ENCODE results near the gene SGK1.

Gene SGK1

DNA sequence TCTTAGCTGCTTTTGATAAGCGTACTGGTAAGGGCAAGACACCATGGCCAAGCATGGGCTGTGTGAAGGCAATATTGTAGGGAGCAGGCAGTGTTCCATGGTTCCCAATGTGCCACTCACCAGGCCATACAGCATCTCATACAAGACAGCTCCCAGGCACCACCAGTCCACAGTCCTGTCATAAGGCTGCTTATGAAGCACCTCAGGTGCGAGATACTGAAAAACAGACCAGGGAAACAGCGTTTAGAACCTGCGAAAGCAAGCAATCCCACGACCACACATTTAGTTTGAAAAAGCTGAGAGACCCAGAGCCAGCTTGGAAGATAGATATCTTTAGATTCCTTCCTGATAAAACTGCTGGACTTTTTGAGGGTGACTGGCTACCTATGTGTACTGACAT is 146.4 kb downstream of the SGK1 start:
- no peak for DNase-seq (ENCODE audit: low spot score)

DNA sequence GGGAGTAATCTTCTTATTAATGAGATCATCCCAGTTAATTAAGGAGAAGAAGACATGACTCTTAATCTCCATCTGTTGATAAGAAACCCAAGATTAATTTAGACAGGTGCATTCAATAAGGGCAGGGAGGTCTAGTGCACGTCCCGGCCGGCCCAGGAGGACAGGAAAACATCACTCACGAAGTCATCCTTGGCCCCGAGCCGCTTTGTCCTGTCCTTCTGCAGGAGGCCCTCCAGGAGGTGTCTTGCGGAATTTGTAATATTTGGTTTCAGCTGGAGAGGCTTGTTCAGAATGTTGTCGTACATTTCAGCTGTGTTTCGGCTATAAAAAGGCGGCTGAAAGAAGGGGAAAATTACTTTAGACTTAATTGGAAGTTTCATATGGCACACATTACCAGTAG is 147.1 kb downstream of the SGK1 start:
- no peak for DNase-seq (ENCODE audit: low spot score)

DNA sequence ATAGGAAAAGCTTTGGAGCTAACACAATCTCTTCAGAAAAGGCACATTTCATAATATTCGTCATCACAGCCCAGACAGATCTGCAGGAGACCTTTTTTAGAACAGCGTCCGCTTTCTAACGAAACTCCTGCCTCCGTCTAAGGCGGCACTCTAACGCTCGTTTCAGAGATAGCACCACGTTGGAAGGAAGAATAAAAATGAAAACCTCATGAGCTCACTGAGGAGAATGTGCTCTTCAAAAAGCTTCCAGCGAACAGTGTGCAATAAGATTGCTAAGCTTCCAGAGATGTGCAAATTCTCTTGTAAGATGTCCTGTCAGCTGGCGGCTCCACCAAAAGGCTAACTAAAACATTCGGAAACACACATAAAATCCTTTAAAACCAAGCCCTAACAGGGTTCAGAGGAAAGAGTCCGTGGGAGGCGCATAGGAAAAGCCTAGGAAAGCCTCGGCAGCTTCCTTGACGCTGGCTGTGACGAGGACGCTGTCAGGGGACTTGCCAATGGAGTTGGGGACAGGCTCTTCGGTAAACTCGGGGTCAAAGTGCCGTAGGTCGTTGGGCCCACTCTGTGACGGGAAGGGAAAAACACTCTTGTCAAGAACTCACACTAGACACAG is 147.9 kb downstream of the SGK1 start:
- no peak for DNase-seq (ENCODE audit: low spot score)

DNA sequence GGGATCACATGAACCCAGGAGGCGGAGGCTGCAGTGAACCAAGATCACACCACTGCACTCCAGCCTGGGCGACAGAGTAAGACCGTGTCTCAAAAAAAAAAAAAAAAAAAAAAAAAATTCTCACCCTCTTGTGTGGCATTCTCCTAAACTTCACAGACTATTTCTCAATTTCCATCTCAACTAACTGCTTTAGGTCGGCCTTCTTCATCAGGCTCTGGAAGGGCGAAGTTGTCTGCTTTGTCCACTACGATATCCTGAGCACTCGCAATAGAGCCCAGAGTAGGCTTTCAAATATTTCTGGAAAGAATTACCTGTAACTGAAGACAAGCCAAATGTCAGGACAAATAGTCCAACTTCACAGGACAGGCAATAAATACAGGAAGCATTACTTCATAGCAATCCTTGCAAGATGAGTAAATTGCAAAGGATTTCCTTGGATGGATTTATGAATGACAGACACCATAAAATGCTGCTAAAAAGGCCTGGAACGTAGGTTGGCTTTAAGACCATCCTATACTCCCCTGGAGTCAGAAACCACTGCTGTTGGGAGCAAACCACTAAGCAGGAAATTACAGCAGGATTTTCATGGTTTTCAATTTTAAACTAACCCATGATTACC is 149.2 kb downstream of the SGK1 start:
- no peak for DNase-seq (ENCODE audit: low spot score)

DNA sequence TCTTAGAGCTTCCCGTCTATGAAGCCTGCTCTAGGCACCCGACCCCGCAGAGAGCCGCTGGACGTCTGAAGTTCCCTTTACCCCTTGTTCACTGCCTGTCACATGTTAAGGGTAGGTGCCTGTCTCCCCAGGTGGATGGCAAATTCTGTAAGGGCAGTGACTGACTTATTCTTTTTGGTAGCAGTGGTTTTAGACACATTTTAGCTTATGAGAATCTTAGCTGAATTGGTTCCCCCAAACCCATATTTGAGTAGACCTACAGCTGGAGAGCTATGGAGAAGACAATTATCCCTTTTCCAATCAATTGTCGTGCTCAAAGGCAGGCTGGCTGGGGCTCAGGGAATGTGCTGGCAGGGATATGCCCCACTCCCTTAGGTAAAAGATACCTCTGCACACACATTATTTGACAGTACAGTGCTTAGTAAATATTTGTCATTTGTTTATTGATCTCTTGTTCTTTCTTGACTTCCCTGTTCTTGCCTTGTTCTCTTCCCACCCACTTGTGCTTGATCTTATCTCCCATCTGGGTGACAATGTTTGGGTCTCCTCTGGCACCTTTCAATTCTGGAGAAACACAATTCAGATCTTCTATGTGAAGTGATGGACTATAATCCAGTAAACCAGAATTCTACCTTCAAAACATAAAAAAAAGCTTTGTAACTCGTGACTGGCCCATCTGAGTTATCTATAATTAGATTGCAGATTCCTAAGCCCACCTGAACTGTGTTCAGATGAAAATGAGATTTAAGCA is 151.2 kb downstream of the SGK1 start:
- no peak for DNase-seq (ENCODE audit: low spot score)

DNA sequence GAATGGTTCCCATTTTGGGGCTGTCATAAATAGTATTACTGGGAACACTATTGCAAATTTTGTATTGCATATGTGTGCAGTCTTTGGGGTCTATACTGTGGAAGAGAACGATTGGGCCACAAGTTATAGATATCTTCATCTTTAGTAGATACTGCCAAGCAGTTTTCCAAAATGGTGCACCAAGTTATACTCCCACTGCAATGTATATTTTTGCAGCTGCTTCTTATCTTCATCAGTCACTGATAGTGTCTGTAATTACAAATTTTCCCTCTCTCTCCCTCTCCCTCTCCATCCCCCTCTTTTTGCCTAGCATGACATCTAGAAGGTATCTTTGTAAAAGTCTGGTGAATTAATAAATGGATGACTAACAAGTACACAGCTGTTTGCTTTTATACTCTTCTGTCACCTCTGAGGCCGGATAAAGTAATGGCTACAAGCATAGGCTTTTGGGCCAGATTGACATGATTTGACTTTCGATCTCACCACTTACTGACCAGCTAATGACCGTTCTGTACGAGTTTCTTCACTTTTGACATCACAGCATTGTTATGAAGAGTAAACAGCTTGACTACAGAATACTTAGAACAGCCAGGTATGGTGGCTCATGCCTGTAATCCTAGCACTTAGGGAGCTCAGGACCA is 152.2 kb downstream of the SGK1 start:
- DNase-seq (ENCODE audit: low spot score), result no peak

DNA sequence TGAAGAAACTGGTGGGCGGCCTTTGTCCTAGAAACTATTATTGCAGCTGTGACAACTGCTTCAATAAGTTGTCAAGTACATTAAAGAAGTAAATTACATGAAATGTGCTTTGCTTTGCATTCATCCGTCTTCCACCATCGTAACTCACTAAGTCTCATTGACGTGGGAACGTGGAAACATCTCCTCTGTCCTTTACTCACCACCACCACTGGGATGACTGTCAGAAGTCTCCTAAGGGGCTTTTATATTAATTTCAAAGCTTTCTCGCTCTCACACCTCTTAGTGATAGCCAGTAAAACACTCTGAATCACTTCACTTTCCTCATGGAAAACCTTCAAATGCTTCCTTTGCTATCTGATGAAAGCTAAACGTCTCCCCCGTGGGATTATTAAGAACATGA is 153.6 kb downstream of the SGK1 start:
- DNase-seq (ENCODE audit: low spot score), result no peak

DNA sequence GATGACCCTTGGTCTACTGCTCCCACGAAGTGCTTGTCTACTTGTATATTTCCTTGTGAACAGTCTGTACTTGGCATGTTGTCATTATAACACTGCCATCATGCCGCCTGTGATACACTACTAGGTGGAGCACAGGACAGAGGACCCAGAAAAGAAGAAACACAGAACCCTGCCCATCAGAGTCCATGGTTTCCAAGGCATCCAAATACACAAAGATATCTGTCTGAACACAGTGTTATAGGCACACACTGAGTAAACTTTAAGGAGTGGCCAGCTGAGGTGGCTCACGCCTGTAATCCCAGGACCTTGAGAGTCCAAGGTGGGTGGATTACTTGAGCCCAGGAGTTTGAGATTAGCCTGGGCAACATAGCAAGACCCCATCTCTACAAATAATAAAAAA is 155.0 kb downstream of the SGK1 start:
- DNase-seq (ENCODE audit: low spot score), result no peak

DNA sequence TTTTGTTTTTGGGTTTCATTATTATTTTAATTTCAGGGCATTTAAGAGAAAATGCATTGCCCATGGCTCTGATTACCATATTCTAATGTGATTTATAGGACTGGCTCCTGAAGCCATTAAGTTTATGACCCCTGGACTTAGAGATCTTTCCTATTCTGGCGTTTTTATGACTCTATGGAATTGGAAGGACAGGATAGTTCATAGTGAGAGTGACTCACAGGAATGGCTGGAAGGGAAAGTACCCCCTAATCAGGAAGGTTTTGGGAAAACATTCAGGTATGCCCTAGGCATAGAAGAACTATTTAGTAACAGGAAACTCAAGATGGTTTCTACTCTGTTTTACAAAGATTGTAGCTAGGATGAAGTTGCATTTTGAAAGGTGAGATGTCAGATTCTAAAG is 156.9 kb downstream of the SGK1 start:
- no peak for DNase-seq (ENCODE audit: low spot score)

DNA sequence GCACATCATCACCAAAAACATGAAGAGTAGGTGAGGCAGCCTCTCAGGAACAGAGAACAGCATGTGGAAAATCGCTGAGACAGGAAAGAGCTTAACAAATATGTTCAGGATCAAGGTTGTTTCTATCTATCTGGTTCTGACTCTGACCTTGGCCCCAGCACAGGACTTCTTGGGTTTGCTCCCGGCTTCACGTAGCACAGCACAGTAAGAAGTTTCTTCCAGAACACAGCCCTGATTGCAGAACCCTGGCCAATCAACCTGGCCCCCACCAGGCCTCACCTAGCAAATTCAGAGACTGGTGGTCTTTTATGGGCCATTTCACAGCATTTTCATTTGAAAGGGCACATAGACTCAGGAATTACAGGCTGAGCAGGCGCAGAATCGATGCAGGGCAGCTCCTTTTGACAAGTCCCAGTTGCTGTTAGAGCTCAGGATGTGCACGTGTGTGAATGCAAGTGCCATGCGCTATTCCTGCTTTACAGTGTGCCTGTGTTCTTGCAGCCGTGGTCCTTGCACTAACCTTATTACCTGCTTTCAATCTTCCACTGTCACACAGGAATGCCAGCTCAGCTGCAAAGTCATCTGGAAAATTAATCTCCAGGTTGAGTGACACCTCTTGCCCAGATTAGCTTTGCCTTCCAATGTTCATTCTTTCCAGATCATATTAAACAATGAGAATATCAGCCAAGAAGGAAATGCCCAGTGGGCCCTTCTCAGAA is 165.0 kb downstream of the SGK1 start:
- DNase-seq (ENCODE audit: low spot score), result no peak

DNA sequence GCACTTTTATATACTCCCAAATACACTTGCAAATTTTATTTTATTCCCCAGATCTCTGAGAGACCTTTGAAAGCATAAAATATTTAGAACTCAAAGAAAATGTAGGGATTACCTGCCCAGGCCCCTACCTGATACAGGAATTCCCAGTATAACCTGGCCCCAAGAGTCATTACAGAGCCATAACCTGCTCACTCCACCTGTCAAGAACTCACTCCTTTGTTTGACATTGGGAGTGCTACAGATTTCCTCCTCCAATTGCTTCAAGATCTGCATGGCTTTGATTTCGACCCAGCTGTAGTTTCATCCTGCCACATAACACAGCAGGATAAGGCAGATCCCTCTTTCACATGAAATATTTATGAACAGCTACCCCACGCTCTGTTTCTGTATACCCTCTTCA is 169.3 kb downstream of the SGK1 start:
- DNase-seq (ENCODE audit: low spot score), result no peak

DNA sequence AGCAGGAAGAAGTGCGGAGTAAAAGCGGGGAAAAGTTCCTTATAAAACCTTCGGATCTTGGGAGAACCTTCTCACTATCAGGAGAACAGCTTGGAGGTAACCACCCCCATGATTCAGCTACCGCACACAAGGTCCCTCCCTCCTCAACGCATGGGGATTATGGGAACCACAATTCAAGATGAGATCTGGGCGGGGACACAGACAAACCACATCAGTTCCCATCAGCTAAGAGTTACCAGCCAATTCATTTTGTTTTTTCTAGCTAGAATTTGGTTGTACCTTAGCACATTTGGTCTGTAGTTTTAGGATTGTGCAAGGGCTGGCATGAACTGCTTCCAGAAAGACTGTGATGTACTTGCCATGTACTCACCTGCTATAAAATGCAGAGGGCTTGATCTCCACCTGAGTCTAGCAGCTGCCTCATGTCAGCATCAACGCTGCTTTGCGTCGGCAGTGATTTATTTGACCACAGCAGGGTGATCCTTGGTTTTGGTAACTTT is 170.8 kb downstream of the SGK1 start:
- DNase-seq (ENCODE audit: low spot score), result no peak

DNA sequence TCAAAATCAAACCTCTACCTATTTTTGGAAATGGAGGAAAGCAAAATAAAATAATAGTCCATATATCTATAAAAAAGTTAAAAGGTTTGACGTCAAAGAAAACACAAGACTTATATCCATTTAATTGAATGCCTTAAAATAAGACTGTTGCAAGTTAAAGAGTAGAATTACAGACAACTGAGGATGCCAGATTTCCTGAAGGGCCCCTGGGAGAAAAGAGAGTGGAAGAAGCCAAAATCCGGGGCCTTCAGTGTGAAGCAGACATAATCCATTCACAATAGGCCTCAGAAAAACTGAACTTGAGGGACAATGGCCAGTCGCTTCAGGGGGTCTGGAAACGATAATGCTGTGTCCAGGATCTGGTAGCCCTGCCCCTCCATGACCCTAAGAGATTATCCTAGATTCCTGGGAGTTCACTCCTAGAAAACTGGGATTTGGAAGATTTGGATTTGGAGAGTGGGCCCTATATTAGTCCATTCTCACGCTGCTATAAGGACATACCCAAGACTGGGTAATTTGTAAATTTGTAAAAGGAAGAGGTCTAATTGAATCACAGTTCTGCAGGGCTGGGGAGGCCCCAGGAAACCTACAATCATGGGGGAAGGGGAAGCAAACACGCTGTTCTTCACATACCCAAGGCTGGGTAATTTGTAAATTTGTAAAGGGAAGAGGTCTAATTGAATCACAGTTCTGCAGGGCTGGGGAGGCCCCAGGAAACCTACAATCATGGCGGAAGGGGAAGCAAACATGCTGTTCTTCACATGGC is 171.5 kb downstream of the SGK1 start:
- no peak for DNase-seq (ENCODE audit: low spot score)

DNA sequence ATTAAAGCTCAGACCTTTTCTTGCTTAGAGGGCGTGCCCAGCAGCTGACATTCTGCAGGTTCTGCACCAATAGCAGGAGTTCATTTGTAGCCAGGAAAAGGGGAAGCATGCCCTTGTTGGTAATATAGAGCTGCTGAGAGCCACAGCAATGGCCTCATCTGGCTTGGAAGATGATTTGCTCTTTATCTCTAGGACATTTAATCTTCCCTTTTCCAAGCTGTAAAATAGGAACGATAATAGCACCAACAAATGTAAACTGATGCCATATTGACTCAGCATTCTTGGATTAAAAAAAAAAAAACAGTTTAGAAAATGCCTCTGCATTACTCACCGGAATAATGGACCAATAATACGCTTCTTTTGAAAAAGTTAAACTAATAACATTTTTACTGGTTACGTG is 172.1 kb downstream of the SGK1 start:
- DNase-seq (ENCODE audit: low spot score), result no peak

DNA sequence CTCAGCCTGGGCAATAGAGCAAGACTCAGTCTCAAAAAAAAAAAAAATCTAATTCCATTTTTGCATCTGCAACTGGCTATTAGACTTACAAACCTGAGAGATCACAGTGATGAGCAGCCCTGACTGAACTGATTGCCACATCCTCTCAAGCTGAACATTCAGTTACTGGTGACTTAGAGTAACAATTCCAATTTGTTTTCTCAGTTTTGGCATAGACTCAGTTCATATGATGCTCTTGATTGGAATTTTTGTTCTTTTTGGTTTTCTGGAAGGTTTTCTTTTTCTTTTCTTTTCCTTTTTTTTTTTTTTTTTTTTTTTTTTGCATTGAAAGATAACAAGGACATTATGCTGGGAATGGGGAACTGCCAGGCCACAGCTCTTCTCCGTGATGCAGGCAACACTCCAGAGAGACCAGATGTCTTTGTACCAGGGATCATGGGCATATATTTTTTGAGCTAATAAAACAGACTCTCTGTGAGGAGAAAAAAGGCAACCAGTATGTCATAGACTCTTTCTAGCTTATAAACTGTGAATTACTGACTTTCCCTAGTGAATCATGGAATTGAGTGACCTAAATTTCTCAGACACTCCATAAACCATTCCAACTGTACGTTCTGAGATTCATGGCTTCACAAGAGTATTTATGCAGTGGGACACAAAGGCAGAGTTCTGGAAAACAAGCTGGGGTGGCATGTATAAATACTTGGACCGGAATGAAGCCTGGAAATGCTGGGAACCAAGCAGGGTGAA is 179.5 kb downstream of the SGK1 start:
- peak; percentile 52 for DNase-seq (ENCODE audit: low spot score)

DNA sequence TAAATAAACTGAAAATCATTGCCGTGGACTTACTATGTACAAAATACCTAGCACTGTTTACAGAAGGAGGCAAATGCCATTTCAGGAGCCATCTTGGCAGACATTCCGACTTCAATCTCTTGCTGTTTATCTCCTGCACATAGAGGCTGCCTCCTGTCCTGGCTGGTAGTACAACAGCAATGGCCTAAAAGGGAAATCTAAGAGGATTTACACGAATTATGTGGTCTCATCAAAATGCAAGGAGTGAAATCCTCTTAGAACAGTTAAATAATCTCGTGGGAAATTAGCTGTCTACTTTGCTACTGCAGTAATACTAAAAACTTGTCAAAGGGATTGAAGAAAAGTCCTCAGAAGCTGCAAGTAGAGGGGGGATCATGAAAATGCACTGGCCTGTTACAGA is 183.3 kb downstream of the SGK1 start:
- no peak for DNase-seq (ENCODE audit: low spot score)

DNA sequence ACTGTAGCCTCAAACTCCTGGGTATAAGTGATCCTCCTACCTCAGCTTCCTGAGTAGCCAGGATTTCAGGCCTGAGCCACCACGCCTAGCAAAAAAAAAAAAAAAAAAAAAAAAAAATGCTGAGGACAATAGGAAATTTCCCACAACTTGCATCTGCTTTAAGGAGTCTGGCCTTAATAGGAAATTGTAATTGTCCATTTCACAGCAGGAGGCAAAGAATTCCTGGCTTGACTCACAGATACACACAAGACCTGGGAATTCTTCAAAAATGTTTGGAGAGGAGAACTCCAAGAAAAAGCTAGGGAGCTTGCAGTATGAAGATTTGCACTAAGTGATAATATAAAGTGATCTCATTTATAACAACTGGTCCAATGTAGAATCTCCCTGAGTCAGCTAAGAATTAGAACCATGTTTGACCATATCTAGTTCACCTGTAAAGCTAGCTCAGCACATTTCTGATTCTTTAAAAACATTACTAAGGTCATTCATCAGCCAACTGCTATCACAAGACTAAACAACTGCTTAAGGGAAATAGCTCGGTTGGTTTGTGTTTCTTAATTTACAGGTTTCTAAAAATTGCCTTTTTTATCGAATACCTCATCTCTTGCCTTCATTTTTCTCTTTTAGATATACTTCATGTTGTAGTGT is 185.3 kb downstream of the SGK1 start:
- DNase-seq (ENCODE audit: low spot score), result peak; percentile 18

DNA sequence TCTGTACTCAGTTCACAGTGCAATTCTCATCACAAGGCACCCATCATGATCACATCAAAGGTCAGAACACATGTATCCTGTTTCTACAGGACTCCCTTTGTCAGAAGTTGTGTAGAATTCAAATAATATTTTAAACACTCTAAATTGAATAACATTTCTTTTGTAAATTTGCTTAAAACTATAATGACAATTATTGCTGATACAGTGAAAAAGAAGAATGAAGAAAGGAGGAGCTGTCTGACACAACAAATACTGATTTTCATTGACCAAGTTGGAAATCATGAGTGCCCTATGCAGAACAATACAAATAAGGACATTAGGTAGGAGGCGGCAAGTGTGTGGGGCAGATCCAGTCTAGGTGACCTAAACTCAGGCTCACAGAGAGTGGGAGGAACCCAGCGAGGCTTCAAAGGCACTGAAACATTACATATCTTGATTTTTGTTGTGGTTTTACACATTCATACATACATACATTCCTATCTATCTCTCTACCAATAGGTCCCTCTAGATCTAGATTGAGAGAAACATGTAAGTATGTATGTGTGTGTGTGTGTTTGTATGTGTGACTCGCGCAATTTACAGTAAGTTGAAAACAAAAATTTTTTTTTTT is 186.3 kb downstream of the SGK1 start:
- no peak for DNase-seq (ENCODE audit: low spot score)

DNA sequence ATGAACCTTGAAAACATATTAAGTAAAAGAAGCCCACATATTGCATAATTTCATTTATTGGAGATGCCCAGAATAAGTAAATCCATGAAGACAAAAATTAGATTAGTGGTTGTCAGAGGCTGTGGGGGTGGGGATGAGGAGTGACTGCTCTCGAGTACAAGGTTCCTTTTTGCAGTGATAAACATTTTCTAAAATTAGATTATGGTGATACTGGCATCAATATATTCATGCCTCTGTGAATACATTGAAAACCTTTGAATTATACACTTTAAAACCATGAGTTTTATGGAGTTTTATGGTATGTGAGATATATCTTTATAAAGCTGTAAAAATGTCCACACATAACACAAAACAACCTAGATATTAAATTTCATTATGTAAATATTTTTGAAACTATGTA is 189.8 kb downstream of the SGK1 start:
- DNase-seq (ENCODE audit: low spot score), result no peak
